PFSK-1 (cell line): ENCODE measurements around the gene EPHA3.

Experiments used
- FOXP2 ChIP-seq: optimal IDR thresholded peaks from 2 replicates; pipeline ENCODE3; 2011; ENCODE audit warnings: borderline replicate concordance, control low read depth, inconsistent platforms; ENCODE audit not compliant: insufficient read depth; ENCODE audit errors: extremely low read length, extremely low read depth
- POLR2AphosphoS5 ChIP-seq: IDR thresholded peaks from 2 replicates; pipeline ENCODE4 v1.6.1; 2012; ENCODE audit warnings: low read depth, mild to moderate bottlenecking, control low read depth, low read length, moderate library complexity
- SIN3A ChIP-seq: IDR thresholded peaks from 2 replicates; pipeline ENCODE4 v1.6.1; 2012; ENCODE audit warnings: mild to moderate bottlenecking, low read length, moderate library complexity, borderline replicate concordance; ENCODE audit not compliant: insufficient read depth
- TAF1 ChIP-seq: IDR thresholded peaks from 2 replicates; pipeline ENCODE4 v1.6.1; 2012; ENCODE audit warnings: low read length, control low read depth, borderline replicate concordance; ENCODE audit not compliant: insufficient read depth
- TF ChIP-seq, protein P1 (sequence below), 2 experiments: IDR thresholded peaks; 2 replicates each; pipeline versions ENCODE4 v1.6.1 to v1.8.0; 2011 to 2012; ENCODE audit warnings: low read depth in 2 of 2, low read length in 2 of 2, control low read depth in 1 of 2, inconsistent platforms in 1 of 2, mild to moderate bottlenecking in 1 of 2, moderate library complexity in 1 of 2; ENCODE audit not compliant: insufficient read depth in 1 of 2

- TF ChIP-seq FOXP2 (no peak), POLR2AphosphoS5 (no peak), SIN3A (no peak), TAF1 (no peak)
- TF ChIP-seq, protein P1, sequence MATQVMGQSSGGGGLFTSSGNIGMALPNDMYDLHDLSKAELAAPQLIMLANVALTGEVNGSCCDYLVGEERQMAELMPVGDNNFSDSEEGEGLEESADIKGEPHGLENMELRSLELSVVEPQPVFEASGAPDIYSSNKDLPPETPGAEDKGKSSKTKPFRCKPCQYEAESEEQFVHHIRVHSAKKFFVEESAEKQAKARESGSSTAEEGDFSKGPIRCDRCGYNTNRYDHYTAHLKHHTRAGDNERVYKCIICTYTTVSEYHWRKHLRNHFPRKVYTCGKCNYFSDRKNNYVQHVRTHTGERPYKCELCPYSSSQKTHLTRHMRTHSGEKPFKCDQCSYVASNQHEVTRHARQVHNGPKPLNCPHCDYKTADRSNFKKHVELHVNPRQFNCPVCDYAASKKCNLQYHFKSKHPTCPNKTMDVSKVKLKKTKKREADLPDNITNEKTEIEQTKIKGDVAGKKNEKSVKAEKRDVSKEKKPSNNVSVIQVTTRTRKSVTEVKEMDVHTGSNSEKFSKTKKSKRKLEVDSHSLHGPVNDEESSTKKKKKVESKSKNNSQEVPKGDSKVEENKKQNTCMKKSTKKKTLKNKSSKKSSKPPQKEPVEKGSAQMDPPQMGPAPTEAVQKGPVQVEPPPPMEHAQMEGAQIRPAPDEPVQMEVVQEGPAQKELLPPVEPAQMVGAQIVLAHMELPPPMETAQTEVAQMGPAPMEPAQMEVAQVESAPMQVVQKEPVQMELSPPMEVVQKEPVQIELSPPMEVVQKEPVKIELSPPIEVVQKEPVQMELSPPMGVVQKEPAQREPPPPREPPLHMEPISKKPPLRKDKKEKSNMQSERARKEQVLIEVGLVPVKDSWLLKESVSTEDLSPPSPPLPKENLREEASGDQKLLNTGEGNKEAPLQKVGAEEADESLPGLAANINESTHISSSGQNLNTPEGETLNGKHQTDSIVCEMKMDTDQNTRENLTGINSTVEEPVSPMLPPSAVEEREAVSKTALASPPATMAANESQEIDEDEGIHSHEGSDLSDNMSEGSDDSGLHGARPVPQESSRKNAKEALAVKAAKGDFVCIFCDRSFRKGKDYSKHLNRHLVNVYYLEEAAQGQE (IDR thresholded peaks at IDR 0.05; ENCODE audit: insufficient read depth in 1 of 2, low read depth in 2 of 2, low read length in 2 of 2) = no peak
These were observed 219.6 kb downstream of the EPHA3 start for GRCh38 chr3:89326997-89327396.
